Measurements from ENCODE around the gene DPEP2NB.
A peak's percentile ranks its signal among the peaks of the same experiment; 100 is the strongest.

The DPEP2NB gene

GRCh38 chr16:67969254-67970039, 46.3 kb downstream of the DPEP2NB start:
- H3K79me2 ChIP-seq (ENCODE audit: control insufficient read depth, insufficient read depth, low read length, unreplicated experiment), result peaks cover 39% of the 10 kb centered on the region
- peaks cover 26% of the 10 kb centered on the region for H3K4me1 ChIP-seq (ENCODE audit: control insufficient read depth, insufficient read depth, low read length, unreplicated experiment)
- no peaks in the 10 kb centered on the region for H3K27me3 ChIP-seq (ENCODE audit: insufficient read depth, low read length)
- H3K36me3 ChIP-seq (ENCODE audit: insufficient read depth, low read length), result no peaks in the 10 kb centered on the region; the same call in 1 of the 2 replicates
- H2AFZ ChIP-seq (ENCODE audit: low read length, unreplicated experiment), result peak overlapping the region; percentile 95
- no peak overlapping the region for H3K27ac ChIP-seq (ENCODE audit: low read depth, low read length)
- H3K4me3 ChIP-seq (ENCODE audit: low read depth, low read length), result peak overlapping the region; percentile 88

- peak within 1 kb of the TSS; percentile 88 for H3K4me3 ChIP-seq (ENCODE audit: low read depth, low read length)
- H3K4me1 ChIP-seq (ENCODE audit: control insufficient read depth, insufficient read depth, low read length, unreplicated experiment), result peaks cover 27% of the 10 kb centered on the region
- H3K36me3 ChIP-seq (ENCODE audit: insufficient read depth, low read length), result peaks cover under 1% of the 10 kb centered on the region
- H3K27ac ChIP-seq (ENCODE audit: low read depth, low read length), result peak within 1 kb of the TSS; percentile 76
- H3K27me3 ChIP-seq (ENCODE audit: insufficient read depth, low read length), result no peaks in the 10 kb centered on the region
- peak within 1 kb of the TSS; percentile 95 for H2AFZ ChIP-seq (ENCODE audit: low read length, unreplicated experiment)
- peaks cover 47% of the 10 kb centered on the region for H3K79me2 ChIP-seq (ENCODE audit: control insufficient read depth, insufficient read depth, low read length, unreplicated experiment)
These were observed 47.1 kb downstream of the DPEP2NB start, which contains the start of gene SLC12A4 for GRCh38 chr16:67968400-67969253. Gene SLC12A4 (minus strand): TSS chr16:67968637. CDS start chr16:67968553, 84 bp downstream.

GRCh38 chr16:67967958-67968399, 47.7 kb downstream of the DPEP2NB start:
- H3K79me2 ChIP-seq (ENCODE audit: control insufficient read depth, insufficient read depth, low read length, unreplicated experiment), result peaks cover 53% of the 10 kb centered on the region

GRCh38 chr16:67967183-67967957, 48.3 kb downstream of the DPEP2NB start:
- H3K27ac ChIP-seq (ENCODE audit: low read depth, low read length), result peak overlapping the region; percentile 76
- H2AFZ ChIP-seq (ENCODE audit: low read length, unreplicated experiment), result no peak overlapping the region
- peaks cover 55% of the 10 kb centered on the region for H3K79me2 ChIP-seq (ENCODE audit: control insufficient read depth, insufficient read depth, low read length, unreplicated experiment)
- H3K4me1 ChIP-seq (ENCODE audit: control insufficient read depth, insufficient read depth, low read length, unreplicated experiment), result peaks cover 36% of the 10 kb centered on the region
- H3K36me3 ChIP-seq (ENCODE audit: insufficient read depth, low read length), result peaks cover 9% of the 10 kb centered on the region
- peak overlapping the region; percentile 88 for H3K4me3 ChIP-seq (ENCODE audit: low read depth, low read length)
- no peaks in the 10 kb centered on the region for H3K27me3 ChIP-seq (ENCODE audit: insufficient read depth, low read length)

More at GRCh38 chr16:67967958-67968399, 47.7 kb downstream of the DPEP2NB start:
- no peaks in the 10 kb centered on the region for H3K27me3 ChIP-seq (ENCODE audit: insufficient read depth, low read length)
- H2AFZ ChIP-seq (ENCODE audit: low read length, unreplicated experiment), result peak overlapping the region; percentile 71
- H3K36me3 ChIP-seq (ENCODE audit: insufficient read depth, low read length), result peaks cover 6% of the 10 kb centered on the region
- H3K4me1 ChIP-seq (ENCODE audit: control insufficient read depth, insufficient read depth, low read length, unreplicated experiment), result peaks cover 34% of the 10 kb centered on the region
- peak overlapping the region; percentile 88 for H3K4me3 ChIP-seq (ENCODE audit: low read depth, low read length)
- peak overlapping the region; percentile 76 for H3K27ac ChIP-seq (ENCODE audit: low read depth, low read length)

GRCh38 chr16:67966549-67967182, 49.0 kb downstream of the DPEP2NB start:
- no peaks in the 10 kb centered on the region for H3K27me3 ChIP-seq (ENCODE audit: insufficient read depth, low read length)
- H3K79me2 ChIP-seq (ENCODE audit: control insufficient read depth, insufficient read depth, low read length, unreplicated experiment), result peaks cover 58% of the 10 kb centered on the region
- peaks cover 11% of the 10 kb centered on the region for H3K36me3 ChIP-seq (ENCODE audit: insufficient read depth, low read length)
- peak overlapping the region; percentile 88 for H3K4me3 ChIP-seq (ENCODE audit: low read depth, low read length)
- peaks cover 37% of the 10 kb centered on the region for H3K4me1 ChIP-seq (ENCODE audit: control insufficient read depth, insufficient read depth, low read length, unreplicated experiment)
- H2AFZ ChIP-seq (ENCODE audit: low read length, unreplicated experiment), result no peak overlapping the region
- peak overlapping the region; percentile 76 for H3K27ac ChIP-seq (ENCODE audit: low read depth, low read length)

GRCh38 chr16:67965668-67966548, 49.8 kb downstream of the DPEP2NB start:
- H3K36me3 ChIP-seq (ENCODE audit: insufficient read depth, low read length), result peaks cover 18% of the 10 kb centered on the region
- H3K27ac ChIP-seq (ENCODE audit: low read depth, low read length), result peak overlapping the region; percentile 15
- peaks cover 61% of the 10 kb centered on the region for H3K79me2 ChIP-seq (ENCODE audit: control insufficient read depth, insufficient read depth, low read length, unreplicated experiment)
- H3K4me3 ChIP-seq (ENCODE audit: low read depth, low read length), result peak overlapping the region; percentile 88
- no peaks in the 10 kb centered on the region for H3K27me3 ChIP-seq (ENCODE audit: insufficient read depth, low read length)
- H2AFZ ChIP-seq (ENCODE audit: low read length, unreplicated experiment), result no peak overlapping the region
- peaks cover 45% of the 10 kb centered on the region for H3K4me1 ChIP-seq (ENCODE audit: control insufficient read depth, insufficient read depth, low read length, unreplicated experiment)

GRCh38 chr16:67964477-67965131, 51.1 kb downstream of the DPEP2NB start:
- no peak overlapping the region for H3K4me3 ChIP-seq (ENCODE audit: low read depth, low read length)
- no peaks in the 10 kb centered on the region for H3K27me3 ChIP-seq (ENCODE audit: insufficient read depth, low read length)
- no peak overlapping the region for H3K27ac ChIP-seq (ENCODE audit: low read depth, low read length)
- peaks cover 68% of the 10 kb centered on the region for H3K79me2 ChIP-seq (ENCODE audit: control insufficient read depth, insufficient read depth, low read length, unreplicated experiment)
- H3K4me1 ChIP-seq (ENCODE audit: control insufficient read depth, insufficient read depth, low read length, unreplicated experiment), result peaks cover 58% of the 10 kb centered on the region
- H3K36me3 ChIP-seq (ENCODE audit: insufficient read depth, low read length), result peaks cover 19% of the 10 kb centered on the region
- no peak overlapping the region for H2AFZ ChIP-seq (ENCODE audit: low read length, unreplicated experiment)

- Histone ChIP-seq H3K4me3 (ENCODE audit: low read depth, low read length) (no peak overlapping the region), H3K27ac (ENCODE audit: low read depth, low read length) (no peak overlapping the region), H3K79me2 (ENCODE audit: control insufficient read depth, insufficient read depth, low read length, unreplicated experiment) (peaks cover 74% of the 10 kb centered on the region), H3K27me3 (ENCODE audit: insufficient read depth, low read length) (no peaks in the 10 kb centered on the region), H3K4me1 (ENCODE audit: control insufficient read depth, insufficient read depth, low read length, unreplicated experiment) (peaks cover 66% of the 10 kb centered on the region), H3K36me3 (ENCODE audit: insufficient read depth, low read length) (peaks cover 20% of the 10 kb centered on the region), H2AFZ (ENCODE audit: low read length, unreplicated experiment) (no peak overlapping the region)
These were observed 51.9 kb downstream of the DPEP2NB start for GRCh38 chr16:67963662-67964321.
